ENCODE measurements around the gene P2RY2. TPM values are rescaled to one million over a fixed set of nuclear protein-coding genes. Genes with fewer than 3 reads are reported as not detected.

P2RY2 gene
- total RNA-seq (2021; fragmentation: NEBNext Ultra II Directional; extraction: Animal tissue kit (Norgen Biotek cat#: 25700)): 1.0 and 1.2 TPM in 2 replicates
- polyA plus RNA-seq (2011; rRNA removed): 1.5 and 2.6 TPM in 2 replicates
- 1.4 TPM for polyA plus RNA-seq (2011; cell fraction: cytosol; rRNA removed)
- polyA plus RNA-seq (2011; cell fraction: nucleus; rRNA removed): 1.6 TPM
- polyA plus RNA-seq (2012, experiment 1 of 2): 0.21 to 0.75 TPM (median 0.57 TPM) in 4 replicates
- polyA plus RNA-seq (2012, experiment 2 of 2): 0.63 TPM
- 0.93 TPM for polyA plus RNA-seq (2013, experiment 1 of 2)
- 0.85 TPM for polyA plus RNA-seq (2013, experiment 2 of 2)
- 1.4 and 1.5 TPM in 2 replicates for polyA minus RNA-seq (2011; rRNA and poly(A)+ RNA removed)
- polyA minus RNA-seq (2011; cell fraction: cytosol; rRNA and poly(A)+ RNA removed): 0.66 TPM
- 2.7 TPM for polyA minus RNA-seq (2011; cell fraction: nucleus; rRNA and poly(A)+ RNA removed)
- long read RNA-seq, experiment 1: 0 reads
- long read RNA-seq, experiment 2: 0 reads

DNA sequence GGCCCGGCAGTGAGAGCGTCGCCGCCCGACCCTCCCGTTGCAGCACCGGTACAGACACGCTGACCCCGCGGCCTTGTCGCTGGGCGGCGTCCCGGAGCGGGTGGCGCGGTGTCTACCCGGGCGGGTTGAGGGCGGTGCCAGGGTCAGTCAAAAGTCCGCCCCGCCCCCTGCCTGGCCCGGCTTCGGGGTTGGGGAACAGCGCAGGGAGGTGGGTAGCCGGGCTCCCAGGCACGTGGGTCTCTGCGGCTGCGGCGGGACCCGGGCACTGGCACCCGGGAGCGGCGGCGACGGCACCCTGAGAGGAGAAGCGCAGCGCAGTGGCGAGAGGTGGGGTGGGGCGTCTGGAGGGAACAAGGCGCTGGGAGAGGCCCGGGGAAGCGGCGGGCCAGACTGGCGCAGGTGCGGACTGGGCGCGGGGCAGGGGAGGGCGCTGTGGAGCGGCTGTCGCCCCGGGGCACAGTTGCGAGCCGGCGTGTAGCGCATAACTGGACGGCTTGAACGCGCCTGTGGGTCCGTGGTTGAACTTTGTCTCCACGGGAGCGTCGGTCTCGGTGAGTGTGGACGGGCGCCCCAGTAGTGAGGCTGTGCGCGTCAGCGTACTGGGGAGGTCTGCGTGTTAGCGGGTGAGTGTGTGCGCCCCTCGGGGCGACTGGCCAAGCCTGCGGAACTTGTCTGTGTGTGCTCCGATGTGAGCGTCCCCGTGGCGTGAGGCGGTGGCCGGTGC lies at the start of gene P2RY2:
P2RY2 (plus strand) TSS at position 176 of the 724 bp plus-strand sequence. CDS start 15,879 bp downstream, outside the sequence.
- CTCF ChIA-PET (ENCODE audit: partially characterized antibody): interaction anchor here (0.6 to 3.3 kb wide), 21 partner anchors 9 to 387 kb away, joined by 3 to 50 read pairs (median 5); no protein-coding TSS in a partner anchor
- Histone ChIP-seq H3K56ac (replicated peaks; ENCODE audit: insufficient read length, low read depth, low read length) (no peak within 1 kb of the TSS), H3K27me3 (replicated peaks in 1 of 4; ENCODE audit: control insufficient read depth in 3 of 4, extremely low read depth in 1 of 4, insufficient read depth in 3 of 4, low read length in 3 of 4) (peaks cover 2 to 35% (median 31%) of the 10 kb centered on the region in 4 experiments), H3K4me1 (replicated peaks in 1 of 4; ENCODE audit: control insufficient read depth in 3 of 4, insufficient read depth in 4 of 4, low read length in 3 of 4) (peaks cover 0 to 5% (median 2%) of the 10 kb centered on the region in 4 experiments; a peak in 5 of 7 replicates), H3K79me1 (ENCODE audit: low read depth, low read length) (no peaks in the 10 kb centered on the region), H3K23me2 (ENCODE audit: low read depth, low read length) (peaks cover 12% of the 10 kb centered on the region; the same call in 1 of the 2 replicates), H2BK12ac (ENCODE audit: low read depth, low read length) (no peak within 1 kb of the TSS; the same call in 1 of the 2 replicates), H2AK5ac (ENCODE audit: low read depth, low read length) (no peak within 1 kb of the TSS), H4K8ac (ENCODE audit: extremely low read depth, insufficient read depth, low read length) (no peak within 1 kb of the TSS; the same call in 1 of the 2 replicates), H3K4me3 (ENCODE audit: extremely low read depth in 1 of 4, insufficient read depth in 2 of 4, low read depth in 3 of 4, low read length in 4 of 4) (peak within 1 kb of the TSS; percentile 58 to 69 (median 64)), H3K18ac (ENCODE audit: extremely low read depth, low read length) (peak within 1 kb of the TSS; percentile 78), H4K20me1 (replicated peaks in 1 of 2; ENCODE audit: control insufficient read depth in 1 of 2, insufficient read depth in 2 of 2, low read length in 2 of 2) (no peaks in the 10 kb centered on the region), H2BK20ac (ENCODE audit: low read length) (no peak within 1 kb of the TSS), H3K36me3 (ENCODE audit: control insufficient read depth in 2 of 4, insufficient read depth in 4 of 4, low read length in 3 of 4) (no peaks in the 10 kb centered on the region), H3K27ac (ENCODE audit: low read depth, low read length) (no peak within 1 kb of the TSS), H2AFZ (ENCODE audit: low read length) (peak within 1 kb of the TSS; percentile 96), H4K5ac (ENCODE audit: insufficient read length, low read depth, low read length) (no peak within 1 kb of the TSS), H3K4me2 (ENCODE audit: insufficient read depth in 1 of 2, low read depth in 2 of 2, low read length in 2 of 2) (peak within 1 kb of the TSS; percentile 70 to 99), H3K4ac (replicated peaks; ENCODE audit: insufficient read length, low read depth, low read length) (no peak within 1 kb of the TSS), H2BK5ac (ENCODE audit: low read depth, low read length) (no peak within 1 kb of the TSS), H2BK120ac (replicated peaks; ENCODE audit: low read depth, low read length) (no peak within 1 kb of the TSS), H4K91ac (replicated peaks; ENCODE audit: insufficient read length, low read length) (peak within 1 kb of the TSS; percentile 13), H3K79me2 (ENCODE audit: control insufficient read depth in 1 of 2, insufficient read depth in 2 of 2, low read length in 2 of 2) (no peaks in the 10 kb centered on the region), H3K9me3 (ENCODE audit: insufficient read depth in 2 of 2, low read depth in 1 of 2, low read length in 1 of 2) (no peaks in the 10 kb centered on the region), H3K23ac (ENCODE audit: insufficient read length) (no peak within 1 kb of the TSS), H2BK15ac (ENCODE audit: low read length) (peak within 1 kb of the TSS; percentile 92; the same call in 1 of the 2 replicates), H3K9ac (replicated peaks in 1 of 4; ENCODE audit: extremely low read depth in 1 of 4, low read depth in 3 of 4, low read length in 3 of 4) (peak within 1 kb of the TSS in 1 of 4 experiments; percentile 8; a peak in 2 of 7 replicates), H3K14ac (ENCODE audit: insufficient read length) (no peak within 1 kb of the TSS)
- WGBS, 2 experiments (ENCODE audit: extremely low coverage in 1 of 2, insufficient coverage in 1 of 2, insufficient read length in 1 of 2, insufficient replicate concordance in 2 of 2, low coverage in 1 of 2, low lambda C conversion rate in 2 of 2, missing lambda C conversion rate in 1 of 2): 2% methylated on average over 55 of the region's 81 CpGs; no CpG with 5 or more reads in 1 of the 2 experiments
- POLR2A ChIA-PET (ENCODE audit: partially characterized antibody): interaction anchor here (1.3 kb wide), 1 partner anchor 12 kb away, joined by 4 read pairs; no protein-coding TSS in a partner anchor
- FAIRE-seq (no peak), DNase-seq (ENCODE audit: low read depth in 1 of 2, low spot score in 2 of 2) (peak; percentile 15 to 91)
- TF ChIP-seq EZH2 (IDR thresholded peaks at IDR 0.05; ENCODE audit: low read depth, low read length, severe bottlenecking) (peak; percentile 59), GTF2F1 (IDR thresholded peaks at IDR 0.05; ENCODE audit: borderline replicate concordance, low read depth, low read length) (no peak), ASH2L (IDR thresholded peaks at IDR 0.05; ENCODE audit: low read length) (peak; percentile 52), TAF7 (optimal IDR thresholded peaks at IDR 0.05; ENCODE audit: borderline replicate concordance, low read depth, low read length) (no peak), RAD21 (IDR thresholded peaks at IDR 0.05 in 1 of 2, conservative IDR thresholded peaks at IDR 0.05 in 1 of 2; ENCODE audit: low read depth in 2 of 2, low read length in 2 of 2) (peak; percentile 22 to 27; a peak in 2 of 4 replicates), CREB1 (IDR thresholded peaks at IDR 0.05) (peak; percentile 32; the same call in 1 of the 2 replicates), KDM1A (IDR thresholded peaks at IDR 0.05; ENCODE audit: borderline replicate concordance, low read length) (no peak)
- TF ChIP-seq, protein P1, sequence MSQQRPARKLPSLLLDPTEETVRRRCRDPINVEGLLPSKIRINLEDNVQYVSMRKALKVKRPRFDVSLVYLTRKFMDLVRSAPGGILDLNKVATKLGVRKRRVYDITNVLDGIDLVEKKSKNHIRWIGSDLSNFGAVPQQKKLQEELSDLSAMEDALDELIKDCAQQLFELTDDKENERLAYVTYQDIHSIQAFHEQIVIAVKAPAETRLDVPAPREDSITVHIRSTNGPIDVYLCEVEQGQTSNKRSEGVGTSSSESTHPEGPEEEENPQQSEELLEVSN (IDR thresholded peaks at IDR 0.05): peak; percentile 80
